NCI-H524 (cell line): ENCODE data around the gene PLAU.
A peak's percentile ranks its signal among the peaks of the same experiment; 100 is the strongest.
"Not testable (repeated sequence)": the region's sequence is repeated elsewhere in the genome, so short reads cannot be mapped to it uniquely, and the experiment has no call there.

ENCODE experiments used
- DNase-seq, 2 experiments: peaks; one replicate each; lab custom pipeline; 2025; lab: John Stamatoyannopoulos, UW

Gene PLAU

DNA sequence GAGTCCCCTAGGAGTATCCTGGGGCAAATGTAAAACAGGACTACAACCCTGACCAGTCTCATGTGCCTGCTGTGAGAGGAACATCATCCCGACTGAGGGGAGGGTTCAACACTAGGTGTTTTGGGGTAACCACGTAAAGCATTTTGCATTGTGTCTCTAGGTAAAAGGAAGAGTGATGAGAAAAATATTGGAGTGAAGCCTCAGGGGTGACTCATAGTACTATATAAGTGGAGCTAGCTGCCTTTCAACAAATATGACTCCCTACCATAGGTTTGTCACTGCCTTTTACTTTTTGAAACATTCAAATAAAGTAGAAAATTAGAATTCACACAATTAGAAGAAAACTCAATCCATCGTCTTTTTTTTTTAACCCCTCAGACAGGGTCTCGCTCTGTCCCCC lies 34.0 kb upstream of the PLAU start:
- no peak for DNase-seq

DNA sequence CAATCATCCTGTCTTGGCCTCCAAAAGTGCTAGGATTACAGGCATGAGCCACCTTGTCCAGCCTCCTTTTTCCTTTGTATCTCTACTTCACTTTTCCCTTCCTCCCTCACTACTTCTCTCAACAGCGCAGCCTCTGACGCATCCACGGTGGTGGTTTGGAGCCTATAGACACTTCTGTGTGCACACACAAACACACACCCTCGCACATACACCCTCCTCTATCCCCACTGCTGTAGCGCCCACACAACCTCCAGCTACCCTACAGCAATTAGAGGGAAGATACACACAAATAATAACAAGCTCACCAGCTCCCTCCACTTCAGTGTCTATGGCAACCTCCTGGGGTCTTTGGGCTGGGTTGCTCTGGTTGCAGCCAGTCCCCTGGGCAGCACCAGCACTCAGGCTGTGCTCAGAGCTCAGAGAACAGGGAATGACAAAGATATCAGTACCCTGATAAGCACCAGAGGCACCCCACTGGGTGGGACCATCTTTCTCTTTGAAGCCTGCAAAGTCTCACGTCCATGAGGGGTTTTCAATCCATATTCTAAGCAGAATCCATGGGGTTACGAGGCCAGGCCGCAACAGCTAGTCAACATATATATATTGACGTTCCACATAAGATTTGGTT lies 33.3 kb upstream of the PLAU start:
- DNase-seq = no peak

DNA sequence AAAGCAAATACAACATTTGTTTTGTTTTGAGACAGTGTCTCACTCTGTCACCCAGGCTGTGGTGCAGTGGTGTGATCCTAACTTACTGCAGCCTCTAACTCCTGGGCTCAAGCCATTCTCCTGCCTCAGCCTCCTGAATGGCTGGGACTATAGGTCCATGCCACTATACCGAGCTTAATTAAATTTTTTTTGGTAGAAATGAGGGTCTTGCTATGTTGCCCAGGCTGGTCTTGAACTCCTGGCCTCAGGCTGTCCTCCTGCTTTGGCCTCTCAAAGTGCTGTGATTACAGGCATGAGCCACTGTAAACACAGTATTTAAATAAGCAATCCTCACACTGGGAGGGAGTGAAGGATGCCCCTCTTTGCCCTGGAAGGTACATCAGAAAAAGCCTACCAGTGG lies 32.6 kb upstream of the PLAU start:
- DNase-seq = no peak

DNA sequence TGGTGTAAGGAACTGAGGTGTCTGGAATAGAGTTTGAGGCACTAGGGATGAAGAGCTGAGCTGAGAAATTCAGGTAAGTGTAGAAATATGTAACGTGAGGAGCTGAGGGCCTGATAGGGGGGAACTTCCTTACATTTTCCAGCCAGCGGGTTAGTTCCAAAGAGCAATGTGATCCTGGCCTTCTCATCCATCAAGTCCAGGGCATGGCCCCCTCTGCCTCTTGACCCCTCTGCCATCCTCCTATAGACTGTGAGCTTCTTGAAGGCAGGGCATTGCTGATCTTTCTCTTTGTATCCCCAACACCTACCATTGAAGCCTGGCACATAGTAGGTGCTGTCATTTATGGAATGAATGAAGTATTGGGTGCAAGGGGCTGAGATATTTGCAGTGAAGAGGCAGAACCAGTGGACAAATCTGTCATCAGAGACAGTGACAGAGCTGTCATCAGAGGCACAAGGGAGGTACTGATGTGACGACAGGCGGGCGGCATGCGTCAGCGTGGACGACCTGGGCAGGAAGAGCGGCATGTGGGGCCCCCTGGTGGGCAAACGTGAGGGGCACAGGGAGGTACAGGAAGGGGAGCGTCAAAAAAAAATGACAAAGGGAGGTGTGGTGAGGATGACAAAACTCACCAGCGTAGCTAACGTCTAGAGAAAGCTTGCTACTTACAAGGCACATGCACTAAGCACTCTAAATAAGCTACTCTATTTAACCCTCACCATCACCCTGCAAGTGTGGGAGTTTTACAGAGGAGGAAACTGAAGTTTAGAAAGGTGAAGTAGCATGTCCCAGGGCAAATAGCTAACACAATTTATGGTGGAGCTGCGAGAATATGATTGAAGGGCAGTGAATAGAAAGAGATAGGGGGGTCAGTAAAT lies 31.4 kb upstream of the PLAU start:
- DNase-seq = peak; percentile 18 to 44

DNA sequence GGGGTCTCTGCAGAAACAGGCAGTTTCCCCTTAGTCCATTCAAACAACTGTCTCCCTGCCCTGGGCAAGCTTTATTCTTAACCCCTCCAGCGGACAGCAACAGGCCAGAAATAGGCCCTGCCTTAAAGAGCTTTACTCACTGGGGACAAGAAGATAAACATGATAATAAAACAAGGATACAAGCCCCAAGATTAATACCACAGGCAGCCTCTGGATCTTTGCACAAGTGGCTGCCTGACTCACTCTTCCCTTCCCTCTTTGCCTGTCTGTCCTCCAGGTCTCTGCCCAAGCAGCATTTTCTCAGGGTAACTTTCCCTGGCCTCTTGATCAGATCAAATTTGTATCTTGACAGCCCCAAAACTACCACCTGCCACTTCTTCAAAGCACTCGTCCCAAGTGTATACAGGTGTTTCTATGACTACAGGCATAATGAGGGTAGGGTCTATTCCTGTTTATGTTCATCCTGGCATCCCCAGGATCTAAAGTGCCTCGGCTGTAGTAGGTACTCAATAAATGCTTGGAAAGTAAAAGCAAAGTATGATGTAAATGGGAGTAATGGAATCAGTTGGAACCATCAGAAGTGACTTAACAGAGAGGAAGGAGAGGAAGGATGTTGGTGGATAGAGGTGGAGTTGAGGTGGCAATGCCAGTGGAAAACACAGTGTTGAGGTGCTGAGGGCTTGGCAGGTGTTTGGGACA lies 29.6 kb upstream of the PLAU start:
- no peak for DNase-seq

DNA sequence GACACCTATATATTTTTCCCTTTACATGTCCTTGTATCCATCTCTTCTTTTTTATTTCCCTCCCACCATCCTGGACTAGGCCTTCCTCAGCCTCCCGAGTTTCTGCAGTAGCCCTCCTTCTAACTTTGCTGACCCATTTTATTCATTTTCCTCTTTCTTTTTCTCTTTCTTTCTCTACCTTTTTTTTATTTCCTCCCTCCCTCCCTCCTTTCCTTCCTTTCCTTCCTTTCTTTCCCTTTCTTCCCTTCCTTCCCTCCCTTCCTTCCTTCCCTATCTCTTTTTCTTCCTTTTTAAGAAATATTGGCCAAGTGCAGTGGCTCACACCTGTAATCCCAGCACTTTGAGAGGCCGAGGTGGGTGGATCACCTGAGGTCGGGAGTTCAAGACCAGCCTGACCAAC lies 26.9 kb upstream of the PLAU start:
- DNase-seq = no peak

DNA sequence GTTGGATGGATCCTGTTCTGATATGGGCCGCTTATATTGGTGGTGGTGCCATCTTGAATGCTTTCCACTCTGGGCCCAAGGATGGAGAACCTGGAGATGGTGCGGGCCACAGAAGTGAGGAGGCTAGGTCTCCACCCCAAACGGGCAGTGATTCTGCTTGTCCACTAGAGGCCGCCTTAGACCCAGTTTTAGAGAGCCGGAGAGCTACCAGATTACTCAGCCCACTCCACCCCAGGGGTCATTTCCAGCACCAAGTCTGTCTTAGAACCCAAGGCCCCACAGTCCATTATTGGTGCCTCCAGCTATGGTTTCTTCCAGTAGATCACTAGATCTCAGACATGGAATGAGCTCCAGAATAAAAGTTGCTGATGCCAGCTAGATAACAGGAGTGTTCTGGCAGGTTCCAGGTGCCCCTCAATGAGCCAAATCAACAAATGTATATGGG lies 24.8 kb upstream of the PLAU start:
- DNase-seq = peak; percentile 16 to 32

DNA sequence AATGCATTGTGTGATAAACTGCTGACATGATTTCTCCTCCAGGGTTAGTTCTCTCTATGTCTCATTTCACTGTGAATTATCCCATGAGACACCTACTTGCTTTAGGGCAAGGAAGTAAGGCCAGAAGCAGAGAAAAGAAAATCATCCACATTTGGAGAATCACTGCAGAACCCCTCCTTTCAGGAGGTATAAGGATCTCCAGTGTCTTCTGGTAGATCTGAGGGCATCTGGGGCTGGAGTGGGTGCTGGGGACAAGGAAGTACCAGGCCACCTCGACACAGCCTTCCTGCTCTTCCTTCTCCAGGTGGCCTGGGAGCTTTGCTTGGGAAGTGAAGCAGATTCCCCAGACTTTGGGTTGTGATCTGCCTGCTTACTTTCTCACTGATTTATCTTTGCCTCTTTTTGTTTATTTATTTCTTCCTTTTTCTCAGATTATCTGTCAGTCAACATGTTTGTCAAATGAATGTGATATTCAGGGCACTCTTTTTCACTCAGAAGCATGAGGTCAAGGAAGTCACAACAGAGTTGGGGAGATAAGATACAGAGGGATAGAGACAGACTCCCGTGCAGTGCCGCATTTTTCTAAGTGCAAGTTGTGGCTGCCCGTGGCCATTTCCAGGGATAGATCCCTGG lies 24.2 kb upstream of the PLAU start:
- no peak for DNase-seq

DNA sequence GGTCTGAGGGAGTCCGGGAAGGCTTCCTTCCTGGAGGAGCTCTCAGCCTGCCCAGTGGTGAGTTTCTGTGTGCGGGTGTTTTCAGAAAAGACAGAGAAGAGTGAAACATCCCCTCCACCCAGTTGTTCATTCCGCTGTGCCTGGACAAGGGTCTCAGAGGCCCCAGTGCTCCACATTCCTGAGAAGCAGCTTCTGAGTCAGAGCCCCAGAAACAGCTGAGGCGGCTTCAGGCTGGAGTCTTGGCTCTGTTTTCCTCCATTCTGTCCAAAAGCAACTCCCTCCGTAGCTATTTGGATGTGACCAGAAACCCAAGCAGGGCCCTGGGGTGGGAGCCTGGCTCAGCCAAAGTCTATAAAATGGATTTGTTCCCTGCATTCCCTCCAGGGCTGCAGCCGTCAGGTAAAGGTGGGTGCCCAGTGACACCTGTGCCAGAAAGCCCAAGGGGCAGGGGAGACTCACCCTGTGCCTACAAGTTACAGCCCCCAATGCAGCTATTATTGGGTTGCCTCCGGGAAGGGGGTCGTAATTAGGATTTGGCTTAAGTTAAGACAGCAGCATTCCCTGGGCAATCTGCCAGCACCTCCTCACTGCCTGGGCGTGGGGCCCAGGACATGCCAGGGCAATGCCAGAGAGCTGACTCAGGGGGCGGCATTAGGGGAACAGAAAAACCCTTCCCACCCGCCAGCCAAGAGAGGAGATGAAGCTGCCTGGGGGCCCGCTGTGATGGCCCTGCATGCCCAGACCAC lies 23.5 kb upstream of the PLAU start:
- DNase-seq = peak in 1 of 2 experiments; percentile 31

DNA sequence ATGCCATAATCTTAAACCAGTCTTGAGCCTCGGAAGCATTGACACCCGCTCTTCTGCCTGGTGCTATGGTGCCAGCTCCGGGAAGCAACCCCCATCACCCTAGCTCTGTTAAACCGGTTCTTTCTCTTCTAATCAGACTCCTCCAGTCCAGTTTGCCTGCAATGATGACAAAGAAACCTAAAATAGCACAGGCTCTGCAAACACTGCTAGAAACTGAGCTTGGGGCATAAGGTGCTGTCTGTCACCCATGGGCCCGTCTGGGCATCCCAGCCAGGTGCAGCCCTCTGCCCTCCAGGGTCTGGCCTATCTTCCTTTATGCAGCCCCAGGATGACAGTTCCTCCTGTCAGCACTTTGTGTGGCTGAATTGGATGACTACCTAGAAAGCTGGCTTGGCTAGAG lies 22.4 kb upstream of the PLAU start:
- no peak for DNase-seq

DNA sequence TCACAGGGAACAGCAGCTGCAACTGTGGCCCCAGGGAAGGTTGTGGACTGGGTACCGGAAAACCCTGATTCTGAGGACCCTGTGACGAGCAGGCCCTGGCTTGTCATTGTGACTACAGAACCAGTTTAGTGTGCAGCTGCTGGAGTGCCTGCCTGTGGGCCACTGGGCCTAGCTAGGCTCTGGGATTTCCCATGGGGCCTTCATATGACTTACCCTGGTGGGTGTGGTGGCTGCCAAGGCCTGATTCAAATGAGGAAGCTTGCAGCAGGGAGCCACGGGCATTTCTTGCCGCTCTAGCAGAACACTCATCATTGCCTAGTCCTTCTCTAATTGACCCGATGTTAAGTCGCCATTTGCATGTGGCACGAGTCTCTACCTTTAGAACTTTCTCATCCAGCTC lies 21.9 kb upstream of the PLAU start:
- DNase-seq = no peak

DNA sequence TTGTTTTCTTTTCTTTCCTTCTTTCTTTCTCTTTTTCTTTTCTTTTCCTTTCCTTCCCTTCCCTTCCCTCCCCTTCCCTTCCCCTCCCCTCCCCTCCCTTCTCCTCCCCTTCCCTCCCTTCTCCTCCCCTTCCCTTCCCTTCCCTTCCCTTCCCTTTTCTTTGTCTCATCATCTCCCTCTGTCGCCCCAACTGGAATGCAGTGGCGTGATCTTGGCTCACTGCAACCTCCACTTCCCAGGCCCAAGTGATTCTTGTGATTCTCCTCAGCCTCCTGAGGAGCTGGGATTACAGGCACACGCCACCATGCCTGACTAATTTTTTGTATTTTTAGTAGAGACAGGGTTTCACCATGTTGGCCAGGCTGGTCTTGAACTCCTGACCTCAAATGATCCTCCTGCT lies 21.5 kb upstream of the PLAU start:
- DNase-seq = not testable (repeated sequence)

DNA sequence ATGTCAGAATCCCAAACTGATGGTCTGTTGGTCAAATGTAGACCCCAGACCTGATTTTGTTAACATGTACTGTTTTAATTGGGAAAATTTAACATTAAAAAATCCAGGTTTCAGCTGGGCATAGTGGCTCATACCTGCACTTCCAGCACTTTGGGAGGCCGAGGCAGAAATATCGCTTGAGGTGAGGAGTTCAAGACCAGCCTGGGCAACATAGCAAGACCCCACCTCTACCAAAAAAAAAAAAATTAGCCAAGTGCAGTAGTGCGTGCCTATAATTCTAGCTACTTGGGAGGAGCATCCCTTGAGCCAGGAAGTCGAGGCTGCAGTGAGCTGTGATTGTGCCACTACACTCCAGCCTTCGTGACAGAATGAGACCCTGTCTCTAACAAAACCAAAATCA lies 20.7 kb upstream of the PLAU start:
- no peak for DNase-seq

DNA sequence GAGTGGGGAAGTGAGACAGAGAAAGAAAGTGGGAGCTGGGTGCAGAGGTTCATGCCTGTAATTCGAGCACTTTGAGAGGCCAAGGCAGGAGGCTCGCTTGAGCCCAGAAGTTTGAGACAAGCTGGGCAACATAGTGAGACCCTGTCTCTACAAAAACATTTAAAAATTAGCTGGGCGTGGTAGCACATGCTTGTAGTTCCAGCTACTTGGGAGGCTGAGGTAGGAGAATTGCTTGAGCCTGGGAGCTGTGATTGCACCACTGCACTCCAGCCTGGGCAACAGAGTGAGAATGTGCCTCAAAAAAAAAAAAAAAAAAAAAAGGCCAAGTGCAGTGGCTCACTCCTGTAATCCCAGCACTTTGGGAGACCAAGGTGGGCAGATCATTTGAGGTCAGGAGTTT lies 20.1 kb upstream of the PLAU start:
- DNase-seq = not testable (repeated sequence)

DNA sequence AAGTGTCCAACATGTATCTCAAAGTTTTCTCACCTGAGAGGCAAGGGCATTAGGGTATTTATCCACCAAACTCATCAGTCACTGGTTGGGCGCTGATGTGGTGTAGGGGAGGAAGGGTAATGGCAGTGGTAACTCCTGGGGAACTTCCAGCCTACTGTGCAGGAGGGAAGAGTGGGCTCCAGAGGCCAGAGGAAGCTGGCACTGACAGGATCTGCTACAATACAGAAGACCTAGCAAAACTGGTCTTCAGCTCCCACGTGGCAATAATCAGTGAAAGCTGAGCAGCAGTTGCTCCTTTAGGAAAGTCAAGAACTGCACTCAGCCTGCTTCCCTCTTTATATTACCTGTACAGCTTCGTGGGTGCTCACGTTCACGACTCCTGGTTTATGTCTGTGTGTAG lies 19.4 kb upstream of the PLAU start:
- DNase-seq = no peak

DNA sequence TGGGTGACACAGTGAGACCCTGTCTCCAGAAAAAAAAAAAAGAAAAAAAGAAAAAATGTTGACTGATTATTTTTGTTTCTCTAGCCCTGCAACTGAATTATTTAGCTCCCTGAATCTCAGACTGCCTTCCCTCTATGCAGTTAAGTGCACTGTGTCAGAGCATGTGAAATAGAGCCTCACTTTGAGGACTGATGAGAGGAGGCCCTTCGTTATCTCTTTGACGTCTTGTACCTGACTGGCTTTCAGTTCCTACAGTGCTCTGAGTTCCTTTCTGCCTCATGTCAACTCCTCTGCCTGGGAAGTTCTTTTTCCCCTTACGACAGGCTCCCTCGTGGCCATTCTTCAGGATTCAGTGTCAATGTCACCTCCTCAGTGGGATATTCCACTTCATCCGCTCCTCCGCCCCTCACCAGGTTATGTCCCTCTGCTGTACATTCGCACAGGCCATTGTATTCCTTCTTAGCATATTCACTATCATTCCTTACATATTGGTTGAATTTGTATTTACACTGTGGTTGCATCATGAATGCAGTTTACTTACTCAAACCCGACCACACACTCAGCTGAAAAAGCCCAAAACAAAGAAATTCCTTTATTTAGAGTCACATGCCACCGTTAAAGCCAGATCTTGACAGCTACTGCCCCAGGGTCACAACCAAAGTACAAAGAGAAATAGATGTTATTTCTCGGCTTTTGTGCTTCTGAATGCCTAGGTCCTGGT lies 18.5 kb upstream of the PLAU start:
- no peak for DNase-seq

DNA sequence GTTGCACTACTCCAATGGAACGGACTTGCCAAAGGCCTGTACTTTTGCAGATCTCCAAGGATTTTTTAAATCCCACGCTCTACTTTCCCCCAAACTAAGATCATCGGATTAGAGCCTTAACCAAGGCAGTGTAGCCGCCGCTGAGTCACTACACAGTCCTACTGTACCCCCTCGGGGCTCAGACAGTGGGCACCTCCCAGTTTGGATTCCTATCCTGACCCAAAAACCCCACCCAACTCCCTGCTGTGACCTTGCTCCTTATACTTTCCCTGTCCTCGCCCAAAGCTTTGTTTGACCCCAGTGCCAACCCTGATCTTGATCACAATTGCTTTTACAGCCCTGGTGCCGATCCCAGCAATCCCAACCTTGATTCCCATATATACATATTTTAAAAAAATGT lies 17.5 kb upstream of the PLAU start:
- no peak for DNase-seq

DNA sequence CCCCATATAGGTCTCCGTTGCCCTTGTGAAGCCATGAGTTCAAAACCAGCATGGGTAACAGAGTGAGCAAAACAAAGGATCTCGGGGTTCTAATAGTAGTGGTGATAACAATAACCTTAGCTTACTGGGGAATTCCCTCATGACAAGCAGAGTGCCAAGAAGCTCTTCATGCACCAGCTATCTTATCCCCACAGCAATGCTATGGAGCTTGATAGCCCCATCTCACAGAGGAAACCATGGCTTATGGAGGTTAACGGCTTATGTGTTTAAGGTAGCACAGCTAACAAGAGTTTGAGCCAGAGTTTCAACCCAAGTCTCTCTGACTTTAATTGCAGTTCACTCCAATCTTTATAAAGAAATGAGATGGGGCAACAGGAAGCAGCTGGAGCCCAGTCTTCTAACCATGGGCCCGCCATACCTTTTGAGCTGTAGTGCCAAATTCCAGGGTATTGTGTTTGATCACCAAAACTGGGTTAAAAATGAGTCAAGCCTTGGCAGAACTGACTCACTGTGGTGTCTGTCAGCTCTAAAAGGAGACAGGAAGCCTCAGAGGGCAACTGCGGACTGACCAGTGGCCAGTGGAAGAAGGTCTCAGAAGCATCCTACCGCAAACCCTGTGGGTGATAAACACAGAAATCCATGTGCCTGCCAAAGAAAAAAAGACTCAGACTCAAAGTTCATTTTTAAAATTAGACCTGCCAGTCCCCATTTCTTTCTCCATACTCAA lies 16.5 kb upstream of the PLAU start:
- DNase-seq = no peak

DNA sequence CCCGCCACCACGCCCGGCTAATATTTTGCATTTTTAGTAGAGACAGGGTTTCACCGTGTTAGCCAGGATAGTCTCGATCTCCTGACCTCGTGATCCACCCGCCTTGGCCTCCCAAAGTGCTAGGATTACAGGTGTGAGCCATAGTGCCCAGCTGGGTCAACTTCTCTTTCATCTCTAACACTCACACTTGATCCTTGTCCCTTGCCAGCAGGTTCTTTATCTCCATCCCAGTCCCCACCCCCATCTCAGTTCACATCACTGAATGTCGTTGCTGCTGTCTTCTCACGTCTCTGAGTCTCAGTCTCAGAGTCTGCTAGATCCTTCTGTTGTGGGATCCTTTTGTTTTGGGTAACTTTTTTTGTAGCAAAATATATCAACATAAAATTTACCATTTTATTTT lies 15.6 kb upstream of the PLAU start:
- DNase-seq = not testable (repeated sequence)

DNA sequence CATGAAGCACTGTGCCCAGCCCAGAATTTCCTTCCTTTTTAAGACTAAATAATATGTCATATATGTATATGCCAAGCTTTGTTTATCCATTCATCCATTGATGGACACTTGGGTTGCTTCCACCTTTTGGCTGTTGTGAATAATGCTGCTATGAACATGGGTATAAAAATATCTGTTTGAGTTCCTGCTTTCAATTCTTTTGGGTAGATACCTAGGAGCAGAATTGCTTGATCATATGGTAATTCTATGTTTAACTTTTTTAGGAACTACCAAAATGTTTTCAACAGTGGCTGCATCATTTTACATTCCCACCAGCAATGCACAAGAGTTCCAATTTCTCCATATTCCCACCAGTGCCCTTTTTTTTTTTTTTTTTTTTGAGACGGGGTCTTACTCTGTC lies 13.2 kb upstream of the PLAU start:
- no peak for DNase-seq
